HG03095 (cell line): ENCODE measurements around the gene NFYC.
"Not testable (repeated sequence)": the region's sequence is repeated elsewhere in the genome, so short reads cannot be mapped to it uniquely, and the experiment has no call there.

Experiments used
- ATAC-seq: cut with Tn5 transposase; IDR thresholded peaks from one replicate; pipeline ENCODE4 v1.9.1; 2021; ENCODE audit warnings: moderate library complexity; ENCODE audit not compliant: unreplicated experiment

NFYC gene

DNA sequence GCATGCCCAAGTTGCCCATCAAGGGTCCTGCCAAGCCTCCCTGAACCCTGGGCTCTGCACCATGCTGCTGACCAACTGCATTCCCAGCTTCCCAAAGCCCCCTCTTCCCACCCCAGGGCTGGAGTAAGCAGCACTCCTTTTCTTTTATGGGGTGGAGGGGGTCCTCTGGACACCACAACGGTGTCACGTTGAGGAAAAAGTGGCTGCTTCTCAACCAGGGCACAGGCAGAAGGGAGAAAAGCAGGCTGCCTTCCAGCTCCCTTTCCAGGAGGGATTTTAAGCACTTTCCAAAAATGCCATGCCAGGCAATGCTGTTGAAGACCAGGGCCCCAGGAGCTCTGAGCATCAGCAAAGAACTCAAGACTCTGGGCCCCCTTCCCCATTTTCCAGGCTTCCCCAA, 26.7 kb upstream of the NFYC start:
- ATAC-seq = no peak

DNA sequence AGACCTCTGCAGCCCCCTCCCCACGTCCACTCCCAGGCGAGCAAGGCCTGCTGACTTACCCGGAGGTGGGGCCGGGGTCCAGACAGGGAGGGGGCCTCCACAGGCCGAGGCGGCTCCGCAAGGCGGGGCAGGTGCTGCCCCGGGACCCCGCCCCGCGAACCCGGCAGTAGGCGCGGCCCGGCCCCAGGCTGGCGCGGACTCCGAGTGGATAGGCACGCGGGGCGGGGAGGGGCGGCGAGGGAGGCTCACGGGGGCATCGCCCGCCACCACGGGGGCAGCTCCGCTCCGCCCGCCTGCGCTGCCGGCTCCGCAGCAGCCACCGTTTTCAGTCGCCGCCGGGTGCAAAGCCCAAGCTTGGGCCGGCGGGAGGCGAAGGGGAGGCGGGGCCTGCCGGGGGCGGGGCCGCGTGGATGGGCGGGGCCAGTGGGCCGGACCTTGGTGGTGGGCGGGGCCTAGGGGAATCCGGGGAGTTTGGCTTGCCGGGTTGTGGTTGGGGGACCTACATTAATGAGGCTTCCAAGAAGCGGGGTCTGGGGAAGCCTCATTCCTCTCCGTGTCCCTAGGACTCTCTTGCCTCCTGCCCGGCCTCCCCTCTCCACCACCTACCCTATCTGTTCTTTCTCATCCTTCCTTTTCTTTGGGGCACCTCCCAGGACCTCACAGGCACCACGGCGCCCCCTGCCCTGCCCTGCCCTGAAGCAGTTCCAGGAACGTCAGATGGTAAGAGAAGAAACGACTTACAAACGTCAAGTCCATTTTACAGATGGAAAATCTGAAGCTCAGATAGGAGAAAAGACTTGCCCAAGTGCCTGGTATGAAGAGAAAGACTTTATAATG, 26.0 kb upstream of the NFYC start, which contains the start of gene RIMS3:
RIMS3 (minus strand) TSS at position 348 of the 837 bp plus-strand sequence. CDS start 23,757 bp downstream, outside the sequence.
- peak; percentile 74 for ATAC-seq

DNA sequence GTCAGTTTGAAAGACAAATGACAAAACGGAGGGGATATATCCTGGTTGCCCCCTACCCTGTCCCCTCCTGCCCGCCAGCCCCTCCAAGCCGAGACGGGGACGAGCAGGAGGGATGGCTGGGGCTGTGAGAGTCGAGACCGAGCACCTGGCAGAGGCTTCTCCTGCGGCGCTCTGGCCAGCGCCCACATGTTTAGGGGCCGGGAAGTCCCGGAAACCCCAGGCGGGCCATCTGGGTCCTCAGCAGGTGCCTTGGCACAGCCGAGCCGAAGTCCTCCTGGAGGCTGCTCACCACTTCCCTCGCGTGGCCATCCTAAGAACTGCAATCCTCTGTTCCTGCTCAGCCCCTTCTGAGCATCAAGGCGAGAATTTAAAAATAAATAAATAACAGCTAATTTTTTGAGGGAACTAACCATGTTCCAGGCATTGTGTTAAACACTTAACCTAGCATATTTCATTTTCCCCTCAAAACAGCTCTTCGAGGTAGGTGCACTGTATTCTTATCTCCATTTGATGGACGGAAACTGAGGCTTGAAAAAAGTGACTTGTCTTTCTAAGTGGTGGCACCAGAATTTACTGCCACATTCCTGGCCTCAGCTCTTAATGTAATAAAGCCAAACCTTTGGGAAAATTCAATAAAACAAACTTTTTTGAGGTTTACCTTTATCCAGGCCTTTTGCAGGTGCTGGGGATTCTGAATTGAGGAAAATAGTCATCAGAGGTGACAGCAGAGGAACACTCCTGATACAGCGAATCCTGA, 22.6 kb upstream of the NFYC start:
- no peak for ATAC-seq

DNA sequence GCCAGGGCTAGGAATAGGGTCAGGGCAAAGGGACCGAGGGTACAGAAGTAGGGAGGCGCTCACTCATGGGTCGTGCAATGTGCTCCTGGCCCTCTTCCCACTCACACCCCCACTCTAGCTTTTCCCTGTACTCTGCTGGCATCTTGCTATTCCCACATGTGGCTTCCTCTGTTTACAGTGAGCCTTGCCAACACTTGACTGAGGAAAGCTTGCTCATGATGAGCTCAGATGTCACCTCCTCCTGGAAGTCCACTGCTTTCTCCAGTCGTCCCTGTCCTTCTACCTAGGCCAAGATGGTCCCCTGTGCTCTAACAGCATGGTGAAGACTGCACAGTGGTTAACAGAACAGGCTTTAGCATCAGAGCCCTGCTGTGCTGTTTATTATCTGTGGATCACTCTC, 18.1 kb upstream of the NFYC start:
- no peak for ATAC-seq

DNA sequence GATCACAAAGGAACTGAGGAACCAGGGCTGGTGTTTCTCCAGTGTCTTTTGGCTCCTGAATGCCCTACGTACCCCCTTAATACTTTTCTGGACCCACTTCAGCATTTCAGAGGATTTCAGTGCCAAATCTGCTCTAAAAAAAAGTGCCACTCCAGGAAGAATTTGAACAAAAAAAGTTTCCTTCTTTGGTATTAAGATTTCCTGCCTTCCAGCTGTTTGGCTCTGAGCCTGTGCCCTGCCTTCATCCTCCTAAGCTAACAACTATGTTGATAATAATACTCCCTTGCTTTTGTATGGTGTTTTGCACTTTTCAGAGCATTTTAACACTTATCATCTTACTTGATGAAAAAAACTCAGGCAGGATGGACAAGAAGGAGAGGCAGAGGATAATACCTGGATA, 15.0 kb upstream of the NFYC start:
- no peak for ATAC-seq

DNA sequence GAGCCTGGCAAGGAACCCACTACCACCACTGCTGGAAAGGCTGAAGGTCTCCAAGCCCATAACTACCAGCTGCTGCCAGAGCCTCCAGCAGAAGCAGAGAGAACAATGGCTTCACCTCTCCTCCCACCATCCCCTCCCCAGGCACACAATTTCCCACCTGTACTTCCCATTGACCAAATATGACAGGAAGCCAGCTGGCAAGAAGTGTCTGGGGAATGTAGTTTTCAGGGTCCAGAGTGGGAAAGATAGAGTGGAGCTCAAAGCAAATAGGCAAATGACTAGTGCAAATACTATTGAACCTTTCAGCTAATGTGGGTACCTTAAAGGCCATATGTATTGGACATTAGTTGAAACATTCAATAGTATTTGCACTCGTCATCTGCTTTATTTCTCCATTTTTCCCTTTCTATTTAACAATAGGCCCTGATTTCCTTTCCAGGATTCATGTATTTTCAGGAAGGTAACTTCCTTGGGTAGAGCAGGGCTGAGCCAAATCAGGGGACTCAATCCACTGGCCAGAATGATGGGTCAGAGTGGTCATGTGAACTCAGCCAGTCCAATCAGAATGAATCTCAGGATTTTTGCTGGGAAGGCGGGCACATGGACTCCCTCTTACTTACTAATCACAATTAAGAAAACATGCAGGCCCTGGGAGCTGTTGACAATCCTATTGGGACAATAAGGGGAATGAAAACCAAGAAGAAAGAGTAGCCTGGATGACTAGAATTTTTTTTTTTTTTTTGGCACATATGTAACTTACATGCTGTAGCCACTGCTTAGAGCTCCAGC, 12.1 kb upstream of the NFYC start:
- no peak for ATAC-seq

DNA sequence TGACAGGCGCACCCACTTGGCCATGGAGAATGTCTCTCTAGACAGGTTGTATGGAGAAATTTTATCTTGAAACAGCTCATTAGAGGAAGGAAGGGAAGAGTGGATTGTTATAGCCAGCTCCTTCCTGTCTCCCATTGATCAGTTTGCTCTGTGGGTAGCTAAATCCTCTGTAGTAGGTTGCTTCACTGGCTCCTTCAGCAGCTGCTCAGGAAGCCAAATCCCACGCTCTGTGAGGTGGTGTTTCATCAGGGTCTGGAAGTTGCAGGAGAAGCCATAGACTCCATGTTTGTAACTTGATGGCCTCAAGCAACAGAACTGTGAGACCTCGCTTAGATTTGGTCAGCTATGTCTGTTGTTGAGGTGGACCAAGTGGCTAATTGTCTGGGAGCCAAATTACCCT, 6.8 kb upstream of the NFYC start:
- ATAC-seq = no peak

DNA sequence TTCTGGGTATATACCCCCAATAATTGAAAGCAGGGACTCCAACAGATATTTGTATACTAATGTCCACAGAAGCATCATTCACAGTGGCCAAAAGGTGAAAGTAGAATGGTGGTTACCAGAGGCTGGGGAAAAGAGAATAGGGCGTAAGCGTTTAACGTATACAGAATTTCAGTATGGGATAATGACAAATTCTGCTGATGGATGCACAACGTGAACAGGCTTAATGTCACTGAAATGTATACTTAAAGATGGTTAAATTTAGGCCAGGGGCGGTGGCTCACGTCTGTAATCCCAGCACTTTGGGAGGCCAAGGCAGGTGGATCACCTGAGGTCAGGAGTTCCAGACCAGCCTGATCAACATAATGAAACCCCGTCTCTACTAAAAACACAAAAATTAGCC, 4.4 kb upstream of the NFYC start:
- ATAC-seq = no peak

DNA sequence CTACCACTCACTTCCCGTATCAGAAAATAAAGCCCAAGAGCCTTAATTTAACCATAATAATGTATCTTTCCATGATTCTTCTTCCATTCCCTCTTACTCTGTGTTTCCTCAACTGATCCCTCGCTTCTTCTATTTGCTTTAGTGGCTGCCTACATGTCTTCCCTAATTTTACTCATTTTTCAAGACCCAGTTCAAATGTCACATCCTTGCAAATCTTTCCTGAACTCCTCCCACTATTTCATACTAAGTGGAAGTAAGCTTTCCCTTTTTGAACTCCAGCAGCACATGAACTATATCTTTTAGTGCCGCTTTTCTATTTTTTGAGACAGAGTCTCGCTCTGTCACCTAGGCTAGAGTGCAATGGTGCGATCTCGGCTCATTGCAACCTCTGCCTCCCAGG, 3.8 kb upstream of the NFYC start:
- no peak for ATAC-seq

DNA sequence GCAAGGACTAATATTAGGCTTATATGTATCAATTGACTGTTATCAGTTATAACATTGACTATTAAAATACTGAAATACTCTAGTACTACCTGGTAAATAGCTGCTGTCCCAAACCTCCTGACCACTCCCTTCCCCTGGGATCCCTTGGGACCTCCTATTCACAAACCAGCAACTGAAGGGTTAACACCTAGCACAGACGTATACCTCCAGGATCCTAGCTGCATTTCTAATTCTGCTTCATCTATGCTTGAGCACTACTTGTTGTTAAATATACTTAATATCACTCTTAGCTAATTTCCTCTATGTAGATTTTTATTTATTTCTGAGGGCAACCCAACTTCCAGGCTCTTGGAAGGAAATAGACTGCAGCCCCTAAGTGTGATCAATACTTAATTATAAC, 1.8 kb upstream of the NFYC start:
- no peak for ATAC-seq

DNA sequence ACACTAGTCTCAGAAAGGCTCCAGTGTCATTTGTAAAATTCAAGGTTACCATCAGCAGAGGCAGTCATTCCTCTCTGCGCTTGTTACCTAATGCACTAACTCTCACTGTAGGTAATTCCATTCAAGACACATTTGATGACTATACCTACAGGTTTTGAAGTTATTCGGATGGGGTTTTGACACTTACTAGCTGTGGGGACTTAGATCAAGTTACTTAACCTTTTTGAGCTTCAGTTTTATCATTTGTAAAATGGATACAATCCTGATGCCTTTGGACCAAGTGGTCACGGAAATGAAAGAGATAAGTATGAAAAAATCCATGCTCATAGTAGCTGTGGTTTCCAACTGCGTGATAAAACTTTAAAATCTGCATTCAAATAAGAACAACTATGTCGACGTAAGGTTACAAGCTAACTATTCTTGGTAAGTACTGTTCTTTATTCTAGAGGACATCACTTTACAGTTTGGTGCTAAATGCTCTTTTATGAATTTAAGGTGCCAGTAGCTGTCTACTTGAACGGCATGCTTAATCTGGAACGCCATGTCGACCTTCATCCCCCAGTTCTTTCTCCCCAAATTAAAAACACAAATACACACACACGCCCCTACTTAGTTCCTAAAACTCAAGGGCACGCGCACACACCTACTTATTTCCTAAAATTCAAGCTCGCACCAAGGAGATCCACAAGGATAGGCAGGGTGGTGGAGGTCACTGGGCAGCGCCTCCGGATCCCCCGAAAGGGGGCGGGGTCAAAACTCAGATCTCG, 550 bp upstream of the NFYC start:
- ATAC-seq = no peak

DNA sequence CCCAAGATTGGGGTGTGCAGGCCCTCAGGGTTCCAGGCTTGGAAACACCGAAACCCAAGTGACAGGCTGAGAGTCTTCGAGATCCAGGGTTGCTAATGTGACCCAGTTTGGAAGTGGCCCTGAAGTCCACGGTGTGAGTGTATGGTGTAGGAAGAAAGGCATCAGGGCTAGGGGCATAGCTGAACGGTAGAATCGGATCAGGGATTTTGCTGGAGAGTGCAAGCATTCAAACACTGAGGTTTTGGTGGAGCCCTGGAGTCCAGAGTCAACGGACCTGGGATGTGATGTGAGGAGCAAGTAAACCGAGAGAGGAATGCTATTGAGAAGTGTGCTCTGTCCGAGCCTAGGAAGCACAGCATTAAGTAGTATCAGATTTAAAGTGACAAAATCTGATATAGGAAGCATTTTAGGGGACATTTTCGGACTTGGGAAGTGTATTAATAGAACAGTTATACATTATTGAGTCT, 958 bp downstream of the NFYC start:
- no peak for ATAC-seq

DNA sequence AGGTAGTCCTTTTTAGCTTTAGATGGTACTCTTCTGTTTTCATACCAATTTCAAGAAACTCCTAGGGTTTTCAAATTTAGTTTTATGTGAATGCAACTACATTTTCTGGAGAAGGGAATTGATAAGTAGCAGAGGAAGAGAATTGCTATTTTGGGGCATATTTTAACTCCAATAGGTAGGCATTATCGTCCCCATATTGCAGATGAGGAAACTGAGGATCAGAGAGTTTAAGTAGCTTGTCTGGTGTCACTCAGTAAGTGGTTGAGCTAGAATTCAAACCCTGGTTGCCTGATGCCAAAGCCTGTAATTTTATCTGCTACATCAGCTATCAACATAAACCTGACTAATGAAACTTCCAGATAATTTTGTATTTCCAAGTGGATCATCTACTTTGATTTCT, 1.9 kb downstream of the NFYC start:
- no peak for ATAC-seq

DNA sequence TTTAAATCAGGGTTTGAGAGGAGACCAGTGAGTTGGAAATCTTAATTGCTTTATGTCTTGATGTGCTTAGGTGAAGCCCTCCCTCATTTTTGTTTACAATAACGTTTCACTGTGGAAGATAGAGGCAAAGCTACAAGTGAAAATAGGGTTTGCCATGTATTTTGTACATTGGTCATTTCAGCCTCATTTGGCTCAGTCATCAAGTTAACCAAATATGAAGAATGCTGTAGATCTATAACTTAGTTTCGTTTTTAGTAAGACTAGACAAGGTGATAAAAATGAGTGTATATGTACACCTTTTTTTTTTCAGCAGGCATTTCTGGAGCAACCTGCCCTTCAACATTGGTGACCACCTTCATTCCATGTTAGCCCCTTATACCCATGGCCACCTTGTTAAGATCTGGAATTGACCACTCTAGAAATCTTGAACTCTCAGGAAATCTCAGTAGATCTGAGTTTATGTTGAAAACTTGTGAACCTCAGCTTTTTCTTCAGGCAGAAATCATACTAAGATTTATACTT, 2.9 kb downstream of the NFYC start:
- ATAC-seq = no peak

DNA sequence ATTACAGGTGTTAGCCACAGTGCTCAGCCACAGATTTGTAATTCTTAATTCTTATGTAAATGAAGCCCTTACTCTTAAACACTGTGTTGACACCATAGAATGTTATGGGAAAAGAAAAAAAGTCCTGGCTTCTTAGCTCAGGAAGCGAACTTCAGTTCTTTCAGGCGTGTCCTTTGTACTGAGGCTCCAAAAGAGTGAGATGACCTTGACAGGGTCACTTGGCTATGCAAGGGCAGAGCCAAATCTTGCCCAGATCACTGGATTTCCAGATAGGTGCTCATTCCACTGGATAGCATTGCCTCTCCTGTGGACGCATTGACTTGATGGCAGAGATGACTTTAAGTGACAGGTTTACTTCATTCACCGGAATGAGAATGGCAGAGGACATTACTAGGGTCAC, 4.8 kb downstream of the NFYC start:
- ATAC-seq = no peak

DNA sequence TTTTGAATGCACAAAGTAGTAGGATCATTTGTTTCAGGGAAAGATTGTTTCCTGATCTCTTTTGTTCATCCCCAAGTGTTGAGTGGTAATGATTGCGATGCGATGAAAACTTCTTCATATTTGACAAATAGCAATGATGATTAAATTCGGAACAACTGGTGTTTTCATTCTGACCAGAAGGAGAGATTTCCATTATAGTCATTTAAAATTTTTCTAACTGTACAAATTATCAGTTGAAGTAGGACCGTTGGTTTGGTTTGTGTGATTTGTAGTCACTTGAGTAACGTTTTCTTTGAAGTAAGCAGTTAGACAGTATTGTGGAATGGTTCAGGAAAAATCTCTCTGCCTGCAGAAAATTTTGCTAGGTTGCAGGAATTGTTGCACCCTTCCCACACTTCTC, 5.9 kb downstream of the NFYC start:
- ATAC-seq = no peak

DNA sequence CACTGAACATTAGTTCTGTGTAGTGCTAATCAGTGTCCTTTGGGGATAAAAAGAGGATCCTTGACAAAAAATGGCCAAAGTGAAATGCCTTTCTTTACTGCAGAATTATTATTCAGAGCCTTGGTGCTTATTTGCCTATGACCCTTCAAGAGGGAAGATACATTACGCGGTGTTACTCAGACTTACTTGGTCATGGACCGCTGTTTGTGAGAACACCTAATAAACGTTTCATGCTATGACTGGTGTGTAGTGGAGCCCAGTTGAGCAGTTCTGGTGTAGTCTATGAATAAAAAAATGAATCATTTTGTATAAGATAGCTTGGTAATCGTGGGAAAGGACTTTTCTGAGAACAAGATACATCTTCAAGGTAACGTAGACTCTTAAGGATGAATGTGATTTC, 8.3 kb downstream of the NFYC start:
- peak; percentile 56 for ATAC-seq

DNA sequence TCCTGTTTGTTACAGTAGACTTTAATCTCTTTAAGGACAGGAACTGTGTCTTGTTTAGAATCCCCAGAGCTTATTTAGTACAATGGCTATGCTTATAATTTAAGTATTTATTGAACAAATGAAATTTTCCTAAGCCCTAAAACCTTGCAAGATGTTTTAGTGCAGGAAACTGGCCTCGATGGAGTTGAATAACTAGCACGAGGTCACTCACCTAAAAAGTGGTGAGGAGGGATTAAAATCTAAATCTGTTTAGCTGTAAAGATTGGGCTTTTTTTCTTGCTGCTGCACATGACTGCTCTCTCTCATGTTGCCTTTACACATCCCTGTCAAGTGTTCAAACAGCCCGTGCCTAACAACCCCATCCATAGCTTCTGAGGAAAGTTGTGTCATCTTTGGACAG, 10.2 kb downstream of the NFYC start:
- ATAC-seq = no peak

DNA sequence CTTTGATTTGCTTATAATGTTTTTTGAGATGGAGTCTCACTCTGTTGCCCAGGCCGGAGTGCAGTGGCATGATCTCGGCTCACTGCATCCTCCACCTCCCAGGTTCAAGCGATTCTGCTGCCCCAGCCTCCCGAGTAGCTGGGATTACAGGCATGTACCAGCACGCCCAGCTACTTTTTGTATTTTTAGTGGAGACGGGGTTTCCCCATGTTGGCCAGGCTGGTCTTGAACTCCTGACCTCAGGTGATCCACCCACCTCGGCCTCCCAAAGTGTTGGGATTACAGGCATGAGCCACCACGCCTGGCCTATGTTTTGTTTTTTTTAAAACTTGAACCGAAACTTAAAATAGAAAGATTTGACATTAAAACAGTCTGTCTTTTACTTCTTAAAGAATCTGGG, 11.3 kb downstream of the NFYC start:
- not testable (repeated sequence) for ATAC-seq

DNA sequence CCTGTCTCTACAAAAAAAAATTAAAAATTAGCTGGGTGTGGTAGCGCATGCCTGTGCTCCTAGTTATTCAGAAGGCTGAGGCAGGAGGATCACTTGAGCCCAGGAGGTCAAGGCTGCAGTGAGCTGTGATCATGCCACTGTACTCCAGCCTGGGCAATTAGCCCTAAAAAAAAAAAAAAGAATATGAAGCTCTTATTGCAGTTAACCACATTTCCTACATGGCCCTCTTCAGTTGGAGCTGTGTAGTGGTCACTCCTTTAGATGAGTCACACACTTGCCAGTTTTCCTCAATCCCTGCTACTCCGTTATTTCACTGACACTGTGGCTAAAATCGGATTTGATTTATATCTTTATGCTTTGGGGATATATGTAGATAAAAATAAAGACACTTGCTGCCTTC, 11.8 kb downstream of the NFYC start:
- ATAC-seq = no peak
